Caco-2 (cell line): ENCODE data around the gene NTHL1. TPM values are rescaled to one million over a fixed set of nuclear protein-coding genes. Genes with fewer than 3 reads are reported as not detected.

Source experiments
- BruUV-seq: library from RNA; stranded (reverse); fragments of 400-500 nt; replicated peaks from 2 replicates; lab custom pipeline; 2021; lab: Mats Ljungman, UMichigan
- CTCF ChIA-PET: fragments of 300-600 bp; sonication (Branson Sonifier 250); formaldehyde crosslinking; loops from one replicate; lab custom pipeline; 2022; ENCODE audit warnings: antibody characterized with exemption; lab: Charles Lee
- POLR2A ChIA-PET: fragments of 300-600 bp; sonication (Branson Sonifier 250); formaldehyde crosslinking; loops from one replicate; lab custom pipeline; 2022; ENCODE audit warnings: antibody characterized with exemption; lab: Charles Lee
- DNase-seq, 2 experiments: peaks; one replicate each; pipeline versions ENCODE4 v3.0.0 to v3.0.0-alpha.2; 2020 to 2022
- H3K27me3 ChIP-seq: replicated peaks from 2 replicates; pipeline ENCODE4 v1.6.0; 2011; ENCODE audit warnings: low read length; ENCODE audit not compliant: control insufficient read depth, insufficient read depth
- H3K36me3 ChIP-seq: 2 replicates; pipeline ENCODE4 v1.5.1; 2011; ENCODE audit warnings: low read length; ENCODE audit not compliant: control insufficient read depth, insufficient read depth
- H3K4me1 ChIP-seq: fragments of 250-450 bp; sonication (Bioruptor Pico); 2 replicates; pipeline ENCODE4 v1.5.1; 2020; ENCODE audit warnings: mild to moderate bottlenecking
- H3K4me3 ChIP-seq: 2 replicates; pipeline ENCODE4 v1.5.1; 2011; ENCODE audit warnings: low read depth, mild to moderate bottlenecking, control low read depth, low read length
- H3K9me3 ChIP-seq: fragments of 250-450 bp; sonication (Bioruptor Pico); 2 replicates; pipeline ENCODE4 v1.5.1; 2020; ENCODE audit warnings: mild to moderate bottlenecking, moderate library complexity
- H3K27ac Mint-ChIP-seq: one replicate; pipeline ENCODE4 v1.8.0; 2022; ENCODE audit warnings: mixed read lengths; ENCODE audit not compliant: unreplicated experiment
- H3K27me3 Mint-ChIP-seq: one replicate; pipeline ENCODE4 v1.8.0; 2022; ENCODE audit warnings: mixed read lengths; ENCODE audit not compliant: insufficient read depth, unreplicated experiment
- H3K36me3 Mint-ChIP-seq: one replicate; pipeline ENCODE4 v1.8.0; 2022; ENCODE audit warnings: mild to moderate bottlenecking, mixed read lengths; ENCODE audit not compliant: insufficient read depth, unreplicated experiment
- H3K4me1 Mint-ChIP-seq: one replicate; pipeline ENCODE4 v1.8.0; 2022; ENCODE audit warnings: low read depth, mixed read lengths; ENCODE audit not compliant: unreplicated experiment
- H3K4me3 Mint-ChIP-seq: one replicate; pipeline ENCODE4 v1.8.0; 2022; ENCODE audit warnings: mild to moderate bottlenecking, moderate library complexity, mixed read lengths; ENCODE audit not compliant: unreplicated experiment
- H3K9me3 Mint-ChIP-seq: one replicate; pipeline ENCODE4 v1.8.0; 2022; ENCODE audit warnings: mixed read lengths; ENCODE audit not compliant: unreplicated experiment
- CTCF ChIP-seq, 2 experiments: fragments of 200-600 bp in 1 of 2; IDR thresholded peaks; 1 replicate in 1 of 2; 2 replicates in 1 of 2; pipeline versions ENCODE4 v1.5.1 to v1.8.0; 2011 to 2022; ENCODE audit warnings: antibody characterized with exemption in 1 of 2, control low read depth in 1 of 2, inconsistent platforms in 1 of 2, low read depth in 1 of 2, low read length in 1 of 2, mild to moderate bottlenecking in 1 of 2, moderate library complexity in 1 of 2; ENCODE audit not compliant: insufficient read depth in 1 of 2, severe bottlenecking in 1 of 2, unreplicated experiment in 1 of 2
- intact Hi-C: fragments of 100-400 bp; cut with micrococcal nuclease; formaldehyde crosslinking; loops from one replicate; pipeline ENCODE4 v1.10.0; 2022; ENCODE audit not compliant: unreplicated experiment
- total RNA-seq: library from RNA; stranded (reverse); gene quantifications from 2 replicates; pipeline ENCODE4 v1.2.3, GENCODE V29; 2022

NTHL1 gene
- total RNA-seq, 1 experiment from 2014 or later, result 38.6 TPM

GRCh38 chr16:2079991-2080390 lies 32.4 kb upstream of the NTHL1 start:
- CTCF ChIA-PET, result interaction anchor here (0.6 kb wide), 1 partner anchor 297 kb away, joined by 3 read pairs; the partner anchor contains the start of gene NUBP2
- intact Hi-C loops, result no loop called here
- H3K4me1 Mint-ChIP-seq, result no peaks in the 10 kb centered on the region

GRCh38 chr16:2079311-2079800 lies 31.7 kb upstream of the NTHL1 start:
- no peak for DNase-seq
- no peaks in the 10 kb centered on the region for H3K4me1 Mint-ChIP-seq
- CTCF ChIA-PET, result interaction anchor here (0.7 to 1.0 kb wide), 2 partner anchors 11 to 61 kb away, joined by 3 to 5 read pairs; no protein-coding TSS in a partner anchor
- H3K4me3 Mint-ChIP-seq, result no peak overlapping the region
- Histone ChIP-seq H3K9me3 (no peaks in the 10 kb centered on the region), H3K4me1 (no peaks in the 10 kb centered on the region), H3K27me3 (no peaks in the 10 kb centered on the region), H3K4me3 (no peak overlapping the region), H3K36me3 (no peaks in the 10 kb centered on the region; the same call in 1 of the 2 replicates)
- H3K9me3 Mint-ChIP-seq, result no peaks in the 10 kb centered on the region
- intact Hi-C loops, result no loop called here
- no peak overlapping the region for H3K27ac Mint-ChIP-seq
- H3K36me3 Mint-ChIP-seq, result peaks cover 12% of the 10 kb centered on the region
- POLR2A ChIA-PET, result no interaction called here
- BruUV-seq, result no TSS peak
- H3K27me3 Mint-ChIP-seq, result no peaks in the 10 kb centered on the region
- TF ChIP-seq CTCF (IDR thresholded peaks at IDR 0.05; ENCODE audit: insufficient read depth in 1 of 2, low read depth in 1 of 2, low read length in 1 of 2, severe bottlenecking in 1 of 2, unreplicated experiment in 1 of 2), result no peak

More at GRCh38 chr16:2079991-2080390, 32.4 kb upstream of the NTHL1 start:
- no peaks in the 10 kb centered on the region for H3K27me3 Mint-ChIP-seq
- no peak overlapping the region for H3K4me3 ChIP-seq
- BruUV-seq, result no TSS peak
- POLR2A ChIA-PET, result no interaction called here
- no peaks in the 10 kb centered on the region for H3K4me1 ChIP-seq
- H3K36me3 Mint-ChIP-seq, result peaks cover 14% of the 10 kb centered on the region
- no peaks in the 10 kb centered on the region for H3K27me3 ChIP-seq
- no peak for TF ChIP-seq CTCF (IDR thresholded peaks at IDR 0.05; ENCODE audit: insufficient read depth in 1 of 2, low read depth in 1 of 2, low read length in 1 of 2, severe bottlenecking in 1 of 2, unreplicated experiment in 1 of 2)
- no peak overlapping the region for H3K4me3 Mint-ChIP-seq
- H3K9me3 Mint-ChIP-seq, result no peaks in the 10 kb centered on the region
- no peaks in the 10 kb centered on the region for H3K9me3 ChIP-seq
- no peak for DNase-seq
- no peaks in the 10 kb centered on the region; the same call in 1 of the 2 replicates for H3K36me3 ChIP-seq
- no peak overlapping the region for H3K27ac Mint-ChIP-seq

GRCh38 chr16:2078691-2079090 lies 31.1 kb upstream of the NTHL1 start:
- TF ChIP-seq CTCF (IDR thresholded peaks at IDR 0.05; ENCODE audit: insufficient read depth in 1 of 2, low read depth in 1 of 2, low read length in 1 of 2, severe bottlenecking in 1 of 2, unreplicated experiment in 1 of 2), result no peak
- Mint-ChIP-seq H3K4me3 (no peak overlapping the region), H3K36me3 (peaks cover 12% of the 10 kb centered on the region), H3K4me1 (no peaks in the 10 kb centered on the region), H3K9me3 (no peaks in the 10 kb centered on the region), H3K27me3 (no peaks in the 10 kb centered on the region), H3K27ac (no peak overlapping the region)
- Histone ChIP-seq H3K4me1 (no peaks in the 10 kb centered on the region), H3K27me3 (no peaks in the 10 kb centered on the region), H3K4me3 (no peak overlapping the region), H3K9me3 (no peaks in the 10 kb centered on the region), H3K36me3 (no peaks in the 10 kb centered on the region; the same call in 1 of the 2 replicates)
- POLR2A ChIA-PET, result no interaction called here
- intact Hi-C loops, result no loop called here
- BruUV-seq, result no TSS peak
- DNase-seq, result no peak
- CTCF ChIA-PET, result interaction anchor here (0.7 to 1.0 kb wide), 2 partner anchors 12 to 62 kb away, joined by 3 to 5 read pairs; no protein-coding TSS in a partner anchor
